Psoas muscle (tissue), 8 donors: ENCODE measurements around the gene RAB3GAP2. TPM values are rescaled to one million over a fixed set of nuclear protein-coding genes. Genes with fewer than 3 reads are reported as not detected.
"Not testable (repeated sequence)": the region's sequence is repeated elsewhere in the genome, so short reads cannot be mapped to it uniquely, and the experiment has no call there.

Experiments
- ATAC-seq, 4 donors: fragments of 200-7000 bp; cut with Tn5 transposase; one replicate each; pipeline ENCODE4 v1.9.1; 2020; ENCODE audit warnings: moderate library complexity in 3 of 4, mild to moderate bottlenecking in 2 of 4
- DNase-seq, 2 donors: peaks; one replicate each; pipeline ENCODE4 v3.0.0-alpha.2; 2020
- H3K27ac ChIP-seq: fragments of 200-600 bp; one replicate; pipeline ENCODE4 v1.8.0; 2022
- H3K27me3 ChIP-seq, 3 donors: fragments of 200-600 bp in 1 of 3; one replicate each; pipeline versions ENCODE4 v1.6.1 to v1.8.0; 2013 to 2022; ENCODE audit warnings: low read length in 2 of 3, mild to moderate bottlenecking in 2 of 3, moderate library complexity in 1 of 3; ENCODE audit not compliant: insufficient read depth in 3 of 3
- H3K36me3 ChIP-seq, 2 donors: fragments of 200-600 bp in 1 of 2; one replicate each; pipeline versions ENCODE4 v1.6.1 to v1.8.0; 2013 to 2022; ENCODE audit warnings: low read depth in 1 of 2, mild to moderate bottlenecking in 1 of 2, moderate library complexity in 1 of 2; ENCODE audit not compliant: insufficient read depth in 1 of 2
- H3K4me1 ChIP-seq: fragments of 200-600 bp; one replicate; pipeline ENCODE4 v1.8.0; 2022
- H3K4me3 ChIP-seq: fragments of 200-600 bp; one replicate; pipeline ENCODE4 v1.8.0; 2022; ENCODE audit warnings: mild to moderate bottlenecking
- H3K9me3 ChIP-seq: fragments of 200-600 bp; one replicate; pipeline ENCODE4 v1.8.0; 2022
- CTCF ChIP-seq: fragments of 200-600 bp; IDR thresholded peaks from one replicate; pipeline ENCODE4 v1.8.0; 2022; ENCODE audit warnings: antibody characterized with exemption
- WGBS, 3 donors: extraction: QIAGEN DNeasy Blood & Tissue Kit; methylation state at CpG; one replicate each; pipeline versions ENCODE4 v1.1.6 to v1.1.7; 2013; 5-methylcytosine and 5-hydroxymethylcytosine counted together
- intact Hi-C, 2 donors: fragments of 100-400 bp; cut with DNase I; formaldehyde crosslinking; loops; one replicate each; pipeline versions ENCODE4 v1.11.0 to v1.14.2; 2022
- polyA plus RNA-seq, 3 donors: library from polyadenylated mRNA; stranded (reverse); fragments of 200-250 nt; gene quantifications; one replicate each; pipeline ENCODE4 v1.2.3, GENCODE V29; 2013
- total RNA-seq, 4 donors: library from RNA; stranded (reverse); fragmentation: NEBNext Ultra II Directional in 2 of 4; extraction: Animal tissue kit (Norgen Biotek cat#: 25700) in 2 of 4; gene quantifications; one replicate each; pipeline versions ENCODE4 v1.2.1 to v1.2.4, GENCODE V29; 2021 to 2023
- donor health status: healthy with polysubstance abuse.
- donor health status: DM: no; HTN: no; CAD: no; lungs with moderate emphysema.
- donor health status: Bipolar disorder and iron deficiency.
- donor health status: healthy.
- donor health status: DM: yes; HTN: yes; CAD: no.
- donor health status: DM: no; HTN: no; CAD: no.
- donor health status: DM: no; HTN: no; CAD: no.
- donor health status: DM: yes; HTN: yes; CAD: no.

Gene RAB3GAP2
- total and polyA plus RNA-seq, 7 donors: 5.8 to 28.6 (median 18.6) TPM

- DNase-seq (no peak), ATAC-seq (no peak)
- Histone ChIP-seq H3K9me3 (no peaks in the 10 kb centered on the region), H3K36me3 (no peaks in the 10 kb centered on the region), H3K27ac (no peak overlapping the region), H3K27me3 (no peaks in the 10 kb centered on the region), H3K4me3 (no peak overlapping the region), H3K4me1 (peaks cover 17% of the 10 kb centered on the region)
- 86 to 96% (median 93%) methylated on average over 1 of the region's 1 CpG for WGBS, 3 donors
- intact Hi-C loops: no loop called here
- TF ChIP-seq CTCF: no peak
These were observed 51.0 kb downstream of the RAB3GAP2 start for GRCh38 chr1:220221269-220221668.

GRCh38 chr1:220220699-220221040 lies 51.6 kb downstream of the RAB3GAP2 start:
- H3K27ac ChIP-seq, H3K4me3 ChIP-seq, intact Hi-C loops, H3K27me3 ChIP-seq, H3K36me3 ChIP-seq, DNase-seq, ATAC-seq, H3K9me3 ChIP-seq: not testable (repeated sequence)
- WGBS, 3 donors: 90 to 93% (median 93%) methylated on average over 4 of the region's 4 CpGs
- peaks cover 17% of the 10 kb centered on the region for H3K4me1 ChIP-seq

- ATAC-seq: no peak
These were observed 52.2 kb downstream of the RAB3GAP2 start for GRCh38 chr1:220219865-220220698.

GRCh38 chr1:220219136-220219442 lies 53.2 kb downstream of the RAB3GAP2 start:
- no peaks in the 10 kb centered on the region for H3K27me3 ChIP-seq
- H3K4me1 ChIP-seq: peaks cover 6% of the 10 kb centered on the region
- no peak for TF ChIP-seq CTCF
- no peaks in the 10 kb centered on the region for H3K36me3 ChIP-seq
- no peak overlapping the region for H3K4me3 ChIP-seq
- intact Hi-C loops: no loop called here
- H3K9me3 ChIP-seq: no peaks in the 10 kb centered on the region
- H3K27ac ChIP-seq: no peak overlapping the region
- no peak for DNase-seq
- no peak for ATAC-seq

More at GRCh38 chr1:220219865-220220698, 52.2 kb downstream of the RAB3GAP2 start:
- Histone ChIP-seq H3K27ac (no peak overlapping the region), H3K36me3 (no peaks in the 10 kb centered on the region), H3K4me1 (peaks cover 14% of the 10 kb centered on the region), H3K27me3 (no peaks in the 10 kb centered on the region), H3K4me3 (no peak overlapping the region), H3K9me3 (no peaks in the 10 kb centered on the region)
- WGBS, 3 donors: 90 to 93% (median 91%) methylated on average over 15 of the region's 15 CpGs
- no peak for TF ChIP-seq CTCF
- DNase-seq: no peak
- intact Hi-C loops: no loop called here

- intact Hi-C loops: not testable (repeated sequence)
- 57 to 65% (median 59%) methylated on average over 6 of the region's 6 CpGs for WGBS, 3 donors
- peak; percentile 60 for TF ChIP-seq CTCF
These were observed 53.7 kb downstream of the RAB3GAP2 start for GRCh38 chr1:220218397-220219135.

More at GRCh38 chr1:220218397-220219135, 53.7 kb downstream of the RAB3GAP2 start:
- H3K27ac ChIP-seq, H3K36me3 ChIP-seq, H3K4me3 ChIP-seq, H3K4me1 ChIP-seq, H3K27me3 ChIP-seq, H3K9me3 ChIP-seq: not testable (repeated sequence)
- DNase-seq (peak; percentile 31 to 53), ATAC-seq (peak; percentile 82 to 98 (median 89))
